Measurements from ENCODE around the gene EBLN1.

GRCh38 chr10:22180724-22181123 is 37.1 kb downstream of the EBLN1 start:
- TF ChIP-seq SNAI2 (CRISPR knock-in tag; IDR thresholded peaks at IDR 0.05) (no peak), TOX (CRISPR knock-in tag; IDR thresholded peaks at IDR 0.05; ENCODE audit: borderline replicate concordance) (no peak), CSDC2 (CRISPR knock-in tag; IDR thresholded peaks at IDR 0.05) (no peak), ZFP3 (CRISPR knock-in tag; IDR thresholded peaks at IDR 0.05) (no peak), CREB5 (CRISPR knock-in tag; IDR thresholded peaks at IDR 0.05; ENCODE audit: low read depth) (no peak), ARNTL (CRISPR knock-in tag; IDR thresholded peaks at IDR 0.05; ENCODE audit: borderline replicate concordance, low read depth) (no peak)

All from SK-N-SH treated with all-trans-retinoic acid at 6 μM for 48 hours (cell line).